ENCODE measurements around the gene EHBP1. TPM values are rescaled to one million over a fixed set of nuclear protein-coding genes. Genes with fewer than 3 reads are reported as not detected.

Gene EHBP1
- total RNA-seq, 4 donors from 2014 or later, result 52.6 to 167 (median 135) TPM

GRCh38 chr2:62883629-62884028 lies 178.1 kb downstream of the EHBP1 start:
- no peaks in the 10 kb centered on the region for H3K9me3 ChIP-seq
- no peaks in the 10 kb centered on the region for H3K27me3 ChIP-seq
- no peak overlapping the region for H3K27ac ChIP-seq
- no peak for DNase-seq
- H3K4me3 ChIP-seq, result no peak overlapping the region
- no peaks in the 10 kb centered on the region for H3K4me1 ChIP-seq
- intact Hi-C loops (cut with DNase I; ENCODE audit: low total_unique reads), result no loop called here
- no peaks in the 10 kb centered on the region for H3K36me3 ChIP-seq
- TF ChIP-seq CTCF (IDR thresholded peaks at IDR 0.05) (no peak), POLR2A (IDR thresholded peaks at IDR 0.05) (no peak)

GRCh38 chr2:62884086-62884485 lies 178.6 kb downstream of the EHBP1 start:
- no peak for TF ChIP-seq POLR2A (IDR thresholded peaks at IDR 0.05)
- TF ChIP-seq CTCF (IDR thresholded peaks at IDR 0.05), result no peak
- no peak for DNase-seq
- Histone ChIP-seq H3K4me3 (no peak overlapping the region), H3K27me3 (no peaks in the 10 kb centered on the region), H3K9me3 (no peaks in the 10 kb centered on the region), H3K36me3 (no peaks in the 10 kb centered on the region), H3K4me1 (no peaks in the 10 kb centered on the region), H3K27ac (no peak overlapping the region)
- intact Hi-C loops (cut with DNase I; ENCODE audit: low total_unique reads), result no loop called here

GRCh38 chr2:62884514-62884913 lies 179.0 kb downstream of the EHBP1 start:
- no peaks in the 10 kb centered on the region for H3K27me3 ChIP-seq
- no peaks in the 10 kb centered on the region for H3K4me1 ChIP-seq
- H3K9me3 ChIP-seq, result no peaks in the 10 kb centered on the region
- TF ChIP-seq POLR2A (IDR thresholded peaks at IDR 0.05), result no peak
- no peak overlapping the region for H3K27ac ChIP-seq
- H3K36me3 ChIP-seq, result no peaks in the 10 kb centered on the region
- no peak for DNase-seq
- intact Hi-C loops (cut with DNase I; ENCODE audit: low total_unique reads), result no loop called here
- H3K4me3 ChIP-seq, result no peak overlapping the region

GRCh38 chr2:62894966-62895631 lies 189.6 kb downstream of the EHBP1 start:
- H3K4me3 ChIP-seq, result no peak overlapping the region
- H3K27ac ChIP-seq, result no peak overlapping the region
- H3K4me1 ChIP-seq, result no peaks in the 10 kb centered on the region
- intact Hi-C loops (cut with DNase I; ENCODE audit: low total_unique reads), result no loop called here
- TF ChIP-seq CTCF (IDR thresholded peaks at IDR 0.05) (no peak), POLR2A (IDR thresholded peaks at IDR 0.05) (no peak)
- no peaks in the 10 kb centered on the region for H3K36me3 ChIP-seq
- no peaks in the 10 kb centered on the region for H3K9me3 ChIP-seq
- H3K27me3 ChIP-seq, result no peaks in the 10 kb centered on the region
- no peak for DNase-seq

- intact Hi-C loops (cut with DNase I; ENCODE audit: low total_unique reads), result no loop called here
- H3K27ac ChIP-seq, result no peak overlapping the region
- H3K4me1 ChIP-seq, result no peaks in the 10 kb centered on the region
- no peak for DNase-seq
- no peak overlapping the region for H3K4me3 ChIP-seq
- no peaks in the 10 kb centered on the region for H3K9me3 ChIP-seq
- H3K27me3 ChIP-seq, result no peaks in the 10 kb centered on the region
- H3K36me3 ChIP-seq, result no peaks in the 10 kb centered on the region
- TF ChIP-seq POLR2A (IDR thresholded peaks at IDR 0.05), result no peak
- no peak for TF ChIP-seq CTCF (IDR thresholded peaks at IDR 0.05)
These were observed 190.1 kb downstream of the EHBP1 start for GRCh38 chr2:62895632-62896009.

All from uterus (tissue), 4 donors.